ENCODE measurements around the gene CDKAL1.

DNA sequence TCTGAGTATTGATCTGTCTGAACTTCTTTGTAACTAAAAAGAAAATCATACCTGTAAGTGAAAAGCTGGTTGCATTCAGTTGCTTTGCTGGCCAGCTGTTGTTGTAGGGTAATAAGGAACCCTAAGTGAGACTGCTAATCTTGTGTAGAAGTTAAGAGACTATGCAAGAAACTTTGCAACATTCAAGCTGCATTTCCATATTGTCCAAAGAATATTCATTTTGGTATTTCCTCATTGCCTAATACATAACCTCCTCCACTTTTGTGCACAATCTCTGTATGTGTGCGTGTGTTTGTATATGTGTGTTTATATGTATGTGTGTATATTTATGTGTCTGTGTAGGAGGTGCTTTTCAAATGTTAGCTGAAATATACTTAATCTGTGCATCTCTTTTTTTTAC lies 414.9 kb downstream of the CDKAL1 start:
- TF ChIP-seq CTCF (IDR thresholded peaks at IDR 0.05; ENCODE audit: low read length), result no peak
- no peak for TF ChIP-seq EZH2 (optimal IDR thresholded peaks at IDR 0.05; ENCODE audit: low read depth, low read length)
- no peak for TF ChIP-seq EZH2phosphoT487 (IDR thresholded peaks at IDR 0.05; ENCODE audit: low read length)
